Measurements from ENCODE around the gene RUFY1. TPM values are rescaled to one million over a fixed set of nuclear protein-coding genes. Genes with fewer than 3 reads are reported as not detected.

Gene RUFY1
- total and polyA plus RNA-seq, 9 of the 15 experiments (the other 6 are each of a cell fraction or from before 2014, with no cell fraction given): 5.0 to 41.7 (median 29.6) TPM

DNA sequence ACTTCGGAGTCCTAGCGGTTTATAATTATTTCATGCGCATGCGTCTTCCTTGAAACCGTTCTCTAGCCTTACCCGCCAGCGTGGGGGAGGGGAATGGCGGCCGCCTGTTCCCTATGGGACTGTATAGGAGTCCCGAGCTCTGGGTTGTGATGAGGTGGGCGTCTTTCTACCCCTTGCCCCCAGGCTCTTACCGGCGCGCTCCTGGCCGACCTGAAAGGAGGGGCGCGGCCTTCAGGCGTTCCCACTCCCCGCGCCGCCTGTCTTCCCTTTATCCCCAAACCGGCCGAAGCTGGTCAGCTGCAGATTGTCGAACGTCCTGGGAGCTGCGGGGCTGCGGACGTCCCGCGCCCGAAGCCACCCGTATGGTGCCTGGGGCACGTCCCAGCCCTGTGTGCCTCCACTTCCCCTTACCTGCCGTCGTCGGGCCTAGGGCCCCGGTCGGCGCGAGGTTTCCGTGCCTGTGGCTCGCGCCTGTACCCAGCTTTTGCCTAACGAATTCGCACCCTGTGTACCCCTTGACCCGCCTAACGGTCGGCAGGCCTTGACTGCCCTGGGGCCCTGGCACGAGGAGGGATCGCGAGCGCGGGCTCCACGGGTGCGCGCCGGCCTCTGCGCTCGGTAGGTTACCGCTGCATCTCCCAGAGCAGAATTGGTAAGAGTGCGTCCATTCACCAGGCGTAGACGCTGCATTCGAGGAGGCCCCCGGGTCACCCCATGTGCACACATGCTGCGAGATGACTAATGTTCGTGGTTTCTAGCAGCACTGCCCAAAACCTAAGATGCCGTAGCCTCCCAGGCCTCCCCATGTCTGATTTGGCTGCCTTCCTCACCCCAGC, 73.8 kb downstream of the RUFY1 start (continued):
- peak; percentile 96 for TF ChIP-seq REST (IDR thresholded peaks at IDR 0.05; ENCODE audit: borderline replicate concordance)
- TF ChIP-seq REST (CRISPR knock-in tag; IDR thresholded peaks at IDR 0.05; ENCODE audit: low read depth): peak; percentile 67; the same call in 1 of the 2 replicates
- 0 out of 2 replicates have a peak, but pooled peaks have one; percentile 51 for TF ChIP-seq ZNF311 (CRISPR knock-in tag; IDR thresholded peaks at IDR 0.05)
- TF ChIP-seq ZNF12 (CRISPR knock-in tag; IDR thresholded peaks at IDR 0.05): no peak
- no peak for TF ChIP-seq FUS (optimal IDR thresholded peaks at IDR 0.05; ENCODE audit: low read depth, low read length)
- TF ChIP-seq GATAD2A (IDR thresholded peaks at IDR 0.05): peak; percentile 6; the same call in 1 of the 2 replicates
- 0 out of 4 replicates have a peak, but pooled peaks of 1 of the 2 experiments have one; percentile 65 for TF ChIP-seq TEAD1 (CRISPR knock-in tag; IDR thresholded peaks at IDR 0.05)
- TF ChIP-seq, protein P1, sequence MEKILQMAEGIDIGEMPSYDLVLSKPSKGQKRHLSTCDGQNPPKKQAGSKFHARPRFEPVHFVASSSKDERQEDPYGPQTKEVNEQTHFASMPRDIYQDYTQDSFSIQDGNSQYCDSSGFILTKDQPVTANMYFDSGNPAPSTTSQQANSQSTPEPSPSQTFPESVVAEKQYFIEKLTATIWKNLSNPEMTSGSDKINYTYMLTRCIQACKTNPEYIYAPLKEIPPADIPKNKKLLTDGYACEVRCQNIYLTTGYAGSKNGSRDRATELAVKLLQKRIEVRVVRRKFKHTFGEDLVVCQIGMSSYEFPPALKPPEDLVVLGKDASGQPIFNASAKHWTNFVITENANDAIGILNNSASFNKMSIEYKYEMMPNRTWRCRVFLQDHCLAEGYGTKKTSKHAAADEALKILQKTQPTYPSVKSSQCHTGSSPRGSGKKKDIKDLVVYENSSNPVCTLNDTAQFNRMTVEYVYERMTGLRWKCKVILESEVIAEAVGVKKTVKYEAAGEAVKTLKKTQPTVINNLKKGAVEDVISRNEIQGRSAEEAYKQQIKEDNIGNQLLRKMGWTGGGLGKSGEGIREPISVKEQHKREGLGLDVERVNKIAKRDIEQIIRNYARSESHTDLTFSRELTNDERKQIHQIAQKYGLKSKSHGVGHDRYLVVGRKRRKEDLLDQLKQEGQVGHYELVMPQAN (IDR thresholded peaks at IDR 0.05; ENCODE audit: borderline replicate concordance): no peak
- no peak for TF ChIP-seq DNMT1 (IDR thresholded peaks at IDR 0.05)
- peak; percentile 42 for TF ChIP-seq FIP1L1 (IDR thresholded peaks at IDR 0.05; ENCODE audit: low read depth, low read length, poor library complexity, severe bottlenecking)
- TF ChIP-seq CXXC5 (CRISPR knock-in tag; IDR thresholded peaks at IDR 0.05): peak; percentile 50
- no peak for TF ChIP-seq GABPB2 (CRISPR knock-in tag; conservative IDR thresholded peaks at IDR 0.05)
- peak; percentile 83; the same call in 1 of the 2 replicates for TF ChIP-seq GTF2E2 (tag; IDR thresholded peaks at IDR 0.05)
- TF ChIP-seq ZNF57 (CRISPR knock-in tag; IDR thresholded peaks at IDR 0.05): no peak
- TF ChIP-seq BRF2 (IDR thresholded peaks at IDR 0.05; ENCODE audit: borderline replicate concordance, insufficient read depth, insufficient read length): no peak
- TF ChIP-seq ELF1 (tag; IDR thresholded peaks at IDR 0.05): no peak
- no peak; the same call in 1 of the 2 replicates for TF ChIP-seq RBFOX2 (IDR thresholded peaks at IDR 0.05; ENCODE audit: low read depth, low read length)
